Bone marrow (tissue), 2 donors: ENCODE measurements around the gene LRRK1.
A peak's percentile ranks its signal among the peaks of the same experiment; 100 is the strongest.
"Not testable (repeated sequence)": the region's sequence is repeated elsewhere in the genome, so short reads cannot be mapped to it uniquely, and the experiment has no call there.

Experiments
- DNase-seq, 2 donors: peaks; one replicate each; lab custom pipeline; 2025; lab: John Stamatoyannopoulos, UW

Gene LRRK1

DNA sequence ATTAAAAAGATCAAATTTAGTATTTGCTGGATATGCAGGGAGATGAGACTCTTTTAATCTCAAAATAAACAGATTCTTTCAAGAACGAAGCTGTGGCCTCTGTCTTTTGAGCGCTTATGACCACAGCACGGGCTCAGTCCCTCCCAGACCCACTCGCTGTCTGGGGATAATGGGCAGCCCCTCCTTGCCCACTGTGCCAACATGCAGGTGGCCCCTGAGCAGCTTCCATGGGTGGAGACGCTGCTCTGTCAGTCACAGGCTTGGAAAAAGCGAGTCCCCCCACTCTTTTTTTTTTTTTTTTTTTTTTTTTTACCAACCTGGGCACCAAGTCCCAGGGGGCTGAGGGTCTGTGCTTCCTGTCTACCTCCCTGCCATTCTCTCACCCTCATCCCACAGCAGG is 150.9 kb downstream of the LRRK1 start:
- no peak for DNase-seq

DNA sequence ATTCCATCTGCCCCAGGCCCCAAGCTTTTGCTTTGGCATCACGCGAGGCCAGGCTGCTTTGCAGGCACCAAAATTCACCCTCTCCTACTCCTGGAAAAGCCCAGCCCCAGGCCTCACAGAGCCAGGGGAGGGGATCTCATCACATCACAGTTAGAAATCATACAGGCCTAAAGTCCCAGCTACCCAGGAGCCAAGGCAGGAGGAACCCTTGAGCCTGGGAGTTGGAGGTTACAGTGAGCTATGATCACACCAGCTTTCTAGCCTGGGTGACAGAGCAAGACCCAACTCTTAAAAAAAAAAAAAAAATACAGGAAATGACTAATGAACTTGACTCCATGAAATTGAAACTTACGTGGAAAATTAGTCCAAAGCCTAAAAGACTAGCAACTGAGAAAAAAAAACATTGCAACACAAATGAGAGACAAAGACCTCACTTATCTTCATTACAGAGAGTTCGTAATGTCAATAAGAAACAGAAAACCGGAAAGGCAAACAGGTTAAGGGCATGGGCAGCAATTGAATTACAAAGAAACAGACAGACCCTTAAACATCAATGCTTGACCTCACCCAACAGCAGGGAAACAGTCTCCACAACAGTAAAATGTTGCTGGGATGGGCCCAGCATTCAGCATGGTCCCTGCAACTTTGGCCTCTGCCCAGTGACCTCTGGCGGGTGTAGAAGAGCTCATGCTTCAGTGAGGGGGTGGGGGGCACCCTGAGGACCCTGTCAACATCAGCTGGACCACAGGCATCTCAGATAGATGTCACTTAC is 151.5 kb downstream of the LRRK1 start:
- peak in 1 of 2 donors; percentile 67 for DNase-seq

DNA sequence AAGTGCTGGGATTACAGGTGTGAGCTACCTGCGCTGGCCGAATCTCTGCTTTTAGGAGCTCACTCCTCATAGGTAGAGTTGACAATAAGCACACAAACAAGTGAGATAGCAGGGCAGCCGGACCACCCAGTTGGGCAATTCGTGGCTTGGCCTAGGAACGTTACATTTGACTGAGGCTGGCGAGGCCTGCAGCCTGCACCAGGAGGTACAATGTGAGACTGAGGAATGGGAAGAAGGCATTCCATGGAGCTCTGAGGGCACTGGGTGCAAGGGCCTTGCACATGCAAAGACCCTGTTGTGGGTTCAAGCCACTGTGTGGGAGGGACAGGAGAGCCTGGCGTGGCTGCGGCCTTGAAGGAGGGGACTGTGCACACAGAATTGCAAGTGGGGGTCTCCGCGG is 152.5 kb downstream of the LRRK1 start:
- DNase-seq = no peak

DNA sequence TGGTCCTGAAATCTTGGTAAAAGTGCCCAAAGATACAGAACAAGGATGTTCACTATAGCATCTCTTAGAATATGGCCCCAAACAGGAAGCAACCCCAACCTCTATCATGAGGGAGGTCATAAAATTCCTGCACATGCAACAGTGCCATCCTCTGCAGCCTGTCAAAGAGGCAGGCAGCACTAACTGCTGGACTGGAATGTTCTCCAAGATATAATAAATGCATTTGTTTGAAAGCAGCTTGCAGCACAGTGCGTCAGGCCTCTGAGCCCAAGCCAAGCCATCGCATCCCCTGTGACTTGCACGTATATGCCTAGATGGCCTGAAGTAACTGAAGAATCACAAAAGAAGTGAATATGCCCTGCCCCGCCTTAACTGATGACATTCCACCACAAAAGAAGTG is 153.1 kb downstream of the LRRK1 start:
- DNase-seq = not testable (repeated sequence)

- not testable (repeated sequence) for DNase-seq
Measured at GRCh38 chr15:101077806-101078668, 158.9 kb downstream of the LRRK1 start.

GRCh38 chr15:101078669-101079323 is 159.6 kb downstream of the LRRK1 start:
- no peak for DNase-seq

DNA sequence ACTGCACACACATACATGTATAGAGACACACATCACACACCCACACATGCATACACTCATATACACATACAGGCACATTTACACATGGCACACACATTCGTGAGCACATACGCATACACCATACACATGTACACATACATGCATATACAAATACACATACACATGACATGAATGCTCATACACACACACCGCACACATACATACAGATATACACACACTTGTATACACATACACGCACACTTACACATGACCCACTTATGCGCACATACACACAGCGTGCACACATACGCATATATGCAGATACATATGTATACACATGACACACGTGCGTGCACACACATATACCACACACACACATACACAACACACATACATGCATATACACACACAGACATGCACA is 162.7 kb downstream of the LRRK1 start:
- DNase-seq = no peak

- DNase-seq = no peak
Measured at GRCh38 chr15:101083336-101084045, 164.3 kb downstream of the LRRK1 start.

GRCh38 chr15:101084801-101085200 is 165.6 kb downstream of the LRRK1 start:
- DNase-seq = no peak

- no peak for DNase-seq
Measured at GRCh38 chr15:101085311-101085700, 166.1 kb downstream of the LRRK1 start.

DNA sequence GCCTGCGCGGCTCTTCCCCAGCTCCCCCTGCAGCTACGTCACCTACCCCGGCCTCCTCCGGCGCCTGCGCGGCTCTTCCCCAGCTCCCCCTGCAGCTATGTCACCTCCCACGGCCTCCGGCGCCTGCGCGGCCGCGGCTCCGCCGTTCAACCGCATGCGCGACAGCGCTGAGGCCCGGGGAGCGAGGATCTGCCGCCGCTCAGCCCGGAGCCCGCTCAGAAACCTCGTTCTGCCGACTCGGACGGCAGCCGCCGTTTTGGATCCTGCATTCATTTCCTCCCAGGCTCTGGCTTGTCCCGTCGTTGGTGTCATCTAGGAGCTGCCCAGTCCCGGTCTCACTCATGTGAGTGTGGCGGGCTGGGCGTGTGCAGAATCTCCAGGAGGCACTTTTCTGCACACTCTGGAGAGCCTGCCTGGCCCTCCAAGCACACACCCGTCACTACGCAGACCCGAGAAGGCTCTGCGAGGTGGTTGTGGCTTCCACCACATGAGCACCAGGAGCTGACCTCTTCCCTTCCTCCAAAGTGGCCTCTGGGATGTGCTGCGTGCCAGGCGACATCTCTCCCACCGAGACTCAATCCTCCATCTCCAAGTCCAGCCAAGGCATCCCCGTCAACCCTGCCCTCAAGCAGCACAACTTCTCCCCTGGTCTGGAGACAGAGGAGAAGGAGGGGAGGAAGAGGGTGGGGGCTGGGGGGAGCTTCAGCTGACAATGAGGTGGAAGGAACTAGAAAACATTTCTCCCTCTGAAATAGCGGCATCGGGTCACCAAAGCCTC is 167.4 kb downstream of the LRRK1 start:
- no peak for DNase-seq

GRCh38 chr15:101087172-101087769 is 168.1 kb downstream of the LRRK1 start:
- peak in 1 of 2 donors; percentile 33 for DNase-seq

DNA sequence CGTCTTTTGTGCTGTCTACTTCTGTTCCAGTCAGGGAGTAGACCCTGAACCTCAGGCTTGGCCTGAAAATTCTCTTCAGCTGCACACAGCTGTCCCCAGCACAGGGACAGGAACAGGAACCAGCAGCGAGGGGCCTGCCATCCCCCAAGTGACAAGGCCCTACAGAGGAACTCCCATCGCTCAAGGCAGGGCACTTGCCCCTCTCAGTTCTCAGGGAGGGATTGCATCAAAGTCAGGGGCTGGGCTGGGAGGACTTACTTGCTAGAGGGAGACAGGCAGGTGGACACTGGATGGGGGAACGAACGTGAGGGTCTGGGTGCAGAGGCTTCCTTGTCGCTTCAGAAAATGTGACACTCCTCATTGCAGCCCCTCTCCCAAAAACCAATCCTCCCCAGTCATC is 169.1 kb downstream of the LRRK1 start:
- no peak for DNase-seq

DNA sequence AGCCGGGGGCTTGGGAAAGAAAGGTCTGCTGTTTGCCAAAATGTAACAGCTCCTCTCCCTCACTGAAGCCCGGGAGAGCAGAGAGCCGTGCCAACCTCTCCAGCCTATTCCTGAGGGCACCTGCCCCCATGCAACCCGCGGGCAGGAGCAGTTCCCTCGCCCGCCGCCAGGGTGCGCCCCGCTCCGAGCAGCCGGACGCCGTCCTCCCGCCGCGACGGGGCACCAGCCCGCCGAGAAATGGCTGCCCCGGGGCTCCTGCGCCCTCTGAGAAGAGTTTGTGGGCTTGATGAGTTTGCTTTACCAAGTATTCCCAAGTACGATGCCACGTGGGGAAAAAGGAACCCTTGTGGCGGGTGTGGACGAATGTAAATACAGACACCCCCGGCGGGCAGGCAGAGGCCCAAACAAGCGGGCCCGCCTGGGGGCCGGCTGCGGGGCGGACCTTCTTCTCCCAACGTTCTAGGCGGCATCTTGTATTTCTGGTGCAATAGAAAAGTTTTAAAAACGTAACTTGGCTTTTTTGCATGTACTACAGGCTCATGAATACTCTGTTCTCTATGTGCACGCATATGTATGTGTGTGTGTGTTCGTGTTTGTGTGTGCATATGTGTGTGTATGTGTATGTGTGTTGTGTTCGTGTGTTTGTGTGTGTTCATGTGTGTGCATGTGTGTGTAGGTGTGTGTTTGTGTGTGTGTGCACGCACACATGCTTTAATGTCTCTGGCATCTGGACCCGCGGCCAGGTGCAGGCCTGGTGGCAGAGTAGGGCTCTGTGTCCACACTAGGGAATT is 169.8 kb downstream of the LRRK1 start:
- peak in 1 of 2 donors; percentile 11 for DNase-seq

DNA sequence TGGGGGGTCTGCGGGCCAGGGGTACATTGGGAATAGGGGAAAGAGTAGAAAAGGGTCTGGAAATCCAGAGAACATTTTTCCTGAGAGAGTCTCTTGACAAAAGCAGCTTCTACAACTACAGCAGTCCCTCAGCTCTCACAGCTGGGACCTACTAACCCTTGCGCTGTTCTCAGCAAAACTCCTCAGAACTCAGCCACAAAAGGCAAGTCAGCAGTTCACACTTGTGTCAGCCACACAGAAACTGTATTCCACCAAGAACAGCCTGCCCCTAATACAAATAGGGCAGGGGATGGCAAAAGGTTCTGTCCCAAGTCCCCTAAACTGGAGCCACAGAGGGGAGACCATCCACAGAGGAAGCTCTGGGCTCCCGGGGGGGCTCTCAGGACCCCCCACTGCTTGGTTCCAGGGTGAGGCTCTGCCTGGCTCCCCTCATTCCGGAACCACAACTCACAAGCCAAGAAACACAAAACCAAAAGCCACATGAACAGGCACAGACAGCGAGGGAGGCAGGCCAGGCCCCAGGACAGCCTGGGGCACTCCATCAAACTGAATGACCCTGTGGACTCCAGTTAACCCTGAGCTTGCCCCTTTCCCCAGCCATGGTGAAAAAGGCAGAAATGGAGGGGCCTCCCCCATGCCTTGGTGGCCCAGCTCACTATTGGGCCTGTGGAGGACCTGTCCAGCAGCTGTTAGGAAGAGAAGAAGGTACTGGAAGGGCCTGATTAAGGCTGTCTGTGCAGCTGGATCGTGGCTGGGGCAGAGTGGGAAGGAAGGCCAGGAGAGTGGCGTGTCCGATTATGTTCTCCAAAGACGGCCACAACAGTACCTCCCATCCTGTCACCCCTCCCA is 170.6 kb downstream of the LRRK1 start:
- no peak for DNase-seq

- DNase-seq = no peak
Measured at GRCh38 chr15:101090428-101090790, 171.3 kb downstream of the LRRK1 start.

DNA sequence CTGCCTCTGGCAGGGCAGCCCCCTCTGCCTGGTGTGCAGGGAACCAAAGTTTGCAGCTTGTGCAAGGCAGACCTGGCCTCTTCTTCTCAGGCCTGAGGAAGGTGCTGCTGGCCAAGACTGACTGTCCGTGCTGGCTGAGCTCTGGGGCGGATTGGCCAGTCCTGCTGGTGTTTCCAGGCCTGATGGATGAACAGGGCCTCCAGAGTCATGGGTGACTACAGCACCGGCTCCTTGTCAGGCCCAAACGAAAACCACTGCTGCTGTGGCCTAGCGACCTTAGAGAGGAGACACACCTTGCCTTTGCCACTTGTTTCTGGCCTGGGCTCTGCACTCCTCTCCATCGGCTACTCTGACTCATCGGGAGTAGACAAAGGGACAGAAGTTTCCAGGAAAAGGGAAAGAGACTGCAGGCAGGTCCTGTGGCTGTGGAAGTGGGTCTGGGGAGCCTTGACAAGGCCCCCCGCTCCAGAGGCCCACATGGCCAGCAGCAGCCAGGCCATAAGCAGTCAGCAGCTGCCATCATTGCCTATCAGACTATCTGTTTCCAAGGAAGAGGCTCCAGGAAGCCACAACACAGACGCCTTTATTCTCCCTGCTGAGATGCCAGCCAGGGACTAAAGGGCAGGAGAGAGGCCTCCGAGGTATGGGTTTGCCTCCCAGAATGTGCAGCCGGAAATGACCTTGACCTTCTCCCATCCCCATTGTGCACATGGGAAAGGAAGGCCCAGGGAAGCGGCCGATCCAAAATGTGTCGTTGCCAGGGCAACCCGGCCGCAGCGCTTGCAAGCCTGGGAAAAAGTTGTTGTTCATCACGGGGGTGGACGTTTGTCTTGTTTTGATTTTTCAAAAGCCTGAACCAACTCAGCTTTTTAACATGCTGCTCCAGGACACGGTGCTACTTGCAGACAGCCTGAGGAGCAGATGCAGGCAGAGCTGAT is 172.2 kb downstream of the LRRK1 start:
- no peak for DNase-seq
